H9 (cell line): ENCODE measurements around the gene PCARE. TPM values are rescaled to one million over a fixed set of nuclear protein-coding genes. Genes with fewer than 3 reads are reported as not detected.

Experiments
- DNase-seq: peaks from one replicate; pipeline ENCODE4 v3.0.0-alpha.2; 2017
- H2AFZ ChIP-seq: one replicate; pipeline ENCODE4 v1.6.1; 2013; ENCODE audit warnings: mild to moderate bottlenecking, low read length, control low read depth, moderate library complexity
- H2AK5ac ChIP-seq: 2 replicates; pipeline ENCODE4 v1.6.1; 2013; ENCODE audit warnings: low read length, control low read depth, mixed read lengths; ENCODE audit not compliant: insufficient read length
- H2BK120ac ChIP-seq: one replicate; pipeline ENCODE4 v1.6.1; 2013; ENCODE audit warnings: low read depth, mild to moderate bottlenecking, low read length, control low read depth, inconsistent platforms; ENCODE audit not compliant: poor library complexity, severe bottlenecking
- H2BK12ac ChIP-seq: 2 replicates; pipeline ENCODE4 v1.6.1; 2013; ENCODE audit warnings: low read length, control low read depth, mixed read lengths, low read depth; ENCODE audit not compliant: insufficient read length
- H2BK15ac ChIP-seq: 2 replicates; pipeline ENCODE4 v1.6.1; 2013; ENCODE audit warnings: low read depth, low read length, control low read depth
- H2BK20ac ChIP-seq: one replicate; pipeline ENCODE4 v1.6.1; 2013; ENCODE audit warnings: low read depth, mild to moderate bottlenecking, low read length, control low read depth, inconsistent platforms; ENCODE audit not compliant: poor library complexity, severe bottlenecking
- H2BK5ac ChIP-seq: 2 replicates; pipeline ENCODE4 v1.6.1; 2013; ENCODE audit warnings: low read length, control low read depth, mixed read lengths; ENCODE audit not compliant: insufficient read length
- H3K14ac ChIP-seq: 2 replicates; pipeline ENCODE4 v1.6.1; 2013; ENCODE audit warnings: low read length, control low read depth; ENCODE audit not compliant: insufficient read depth
- H3K18ac ChIP-seq: 2 replicates; pipeline ENCODE4 v1.6.1; 2013; ENCODE audit warnings: low read depth, mild to moderate bottlenecking, mixed read lengths, low read length, control low read depth; ENCODE audit not compliant: insufficient read length
- H3K23ac ChIP-seq: 2 replicates; pipeline ENCODE4 v1.6.1; 2013; ENCODE audit warnings: low read length, control low read depth, mixed read lengths, low read depth; ENCODE audit not compliant: insufficient read length
- H3K23me2 ChIP-seq: 2 replicates; pipeline ENCODE4 v1.6.1; 2013; ENCODE audit warnings: low read depth, mild to moderate bottlenecking, mixed read lengths, low read length, control low read depth; ENCODE audit not compliant: insufficient read length, poor library complexity, severe bottlenecking
- H3K27ac ChIP-seq: 2 replicates; pipeline ENCODE4 v1.5.1; 2013; ENCODE audit warnings: low read length, control low read depth, mixed read lengths, low read depth; ENCODE audit not compliant: insufficient read length
- H3K27me3 ChIP-seq: 2 replicates; pipeline ENCODE4 v1.6.1; 2013; ENCODE audit warnings: low read length, control low read depth, inconsistent platforms; ENCODE audit not compliant: insufficient read depth
- H3K4ac ChIP-seq: 2 replicates; pipeline ENCODE4 v1.6.1; 2013; ENCODE audit warnings: low read depth, mild to moderate bottlenecking, control low read depth, inconsistent platforms, low read length, moderate library complexity
- H3K4me1 ChIP-seq: 2 replicates; pipeline ENCODE4 v1.6.1; 2013; ENCODE audit warnings: low read length, control low read depth, inconsistent platforms; ENCODE audit not compliant: insufficient read depth
- H3K4me2 ChIP-seq: 2 replicates; pipeline ENCODE4 v1.6.1; 2013; ENCODE audit warnings: low read length, control low read depth, mixed read lengths; ENCODE audit not compliant: insufficient read length, insufficient read depth
- H3K56ac ChIP-seq: 2 replicates; pipeline ENCODE4 v1.6.1; 2013; ENCODE audit warnings: low read depth, mild to moderate bottlenecking, mixed read lengths, low read length, control low read depth; ENCODE audit not compliant: insufficient read length
- H3K79me1 ChIP-seq: 2 replicates; pipeline ENCODE4 v1.6.1; 2013; ENCODE audit warnings: low read depth, mild to moderate bottlenecking, moderate library complexity, low read length, control low read depth, inconsistent platforms; ENCODE audit not compliant: insufficient read depth, poor library complexity, severe bottlenecking
- H3K79me2 ChIP-seq: 2 replicates; pipeline ENCODE4 v1.6.1; 2013; ENCODE audit warnings: low read length, control low read depth, inconsistent platforms; ENCODE audit not compliant: insufficient read depth
- H3K9ac ChIP-seq: 2 replicates; pipeline ENCODE4 v1.6.1; 2013; ENCODE audit warnings: low read length, control low read depth, mixed read lengths; ENCODE audit not compliant: insufficient read length; ENCODE audit errors: extremely low read depth
- H3K9me3 ChIP-seq: one replicate; pipeline ENCODE4 v1.6.1; 2013; ENCODE audit warnings: low read depth, low read length, inconsistent platforms; ENCODE audit not compliant: control insufficient read depth
- H3T11ph ChIP-seq: one replicate; pipeline ENCODE4 v1.6.1; 2013; ENCODE audit warnings: mild to moderate bottlenecking, low read length, control low read depth, inconsistent platforms
- H4K20me1 ChIP-seq: one replicate; pipeline ENCODE4 v1.6.1; 2013; ENCODE audit not compliant: control insufficient read depth, insufficient read length, insufficient read depth
- H4K5ac ChIP-seq: 2 replicates; pipeline ENCODE4 v1.6.1; 2013; ENCODE audit warnings: low read depth, mild to moderate bottlenecking, mixed read lengths, low read length, control low read depth; ENCODE audit not compliant: insufficient read length
- H4K8ac ChIP-seq: replicated peaks from 2 replicates; pipeline ENCODE4 v1.6.1; 2013; ENCODE audit warnings: low read length, control low read depth, mixed read lengths, low read depth; ENCODE audit not compliant: insufficient read length
- H4K91ac ChIP-seq: 2 replicates; pipeline ENCODE4 v1.6.1; 2013; ENCODE audit warnings: low read depth, mild to moderate bottlenecking, moderate library complexity, mixed read lengths, low read length, control low read depth; ENCODE audit not compliant: insufficient read length
- H3K27ac Mint-ChIP-seq, 3 experiments: 2 replicates in 2 of 3; 3 replicates in 1 of 3; pipeline ENCODE4 v1.8.0; 2020 to 2021; ENCODE audit warnings: mixed read lengths in 3 of 3, mild to moderate bottlenecking in 1 of 3, moderate library complexity in 1 of 3
- H3K27me3 Mint-ChIP-seq: 2 replicates; pipeline ENCODE4 v1.8.0; 2021; ENCODE audit warnings: low read depth, mild to moderate bottlenecking, moderate library complexity, mixed read lengths
- H3K36me3 Mint-ChIP-seq, 3 experiments: 2 replicates in 2 of 3; 3 replicates in 1 of 3; pipeline ENCODE4 v1.8.0; 2020 to 2021; ENCODE audit warnings: low read depth in 3 of 3, mixed read lengths in 3 of 3; ENCODE audit not compliant: insufficient read depth in 1 of 3
- H3K4me1 Mint-ChIP-seq, 2 experiments: 2 replicates each; pipeline ENCODE4 v1.8.0; 2020; ENCODE audit warnings: mixed read lengths in 2 of 2
- H3K4me3 Mint-ChIP-seq, 2 experiments: 2 replicates in 1 of 2; 3 replicates in 1 of 2; pipeline ENCODE4 v1.8.0; 2020 to 2021; ENCODE audit warnings: mild to moderate bottlenecking in 2 of 2, mixed read lengths in 2 of 2, moderate library complexity in 1 of 2
- H3K9me3 Mint-ChIP-seq, 2 experiments: 2 replicates in 1 of 2; 3 replicates in 1 of 2; pipeline ENCODE4 v1.8.0; 2020; ENCODE audit warnings: mild to moderate bottlenecking in 2 of 2, mixed read lengths in 2 of 2, moderate library complexity in 1 of 2
- WGBS: extraction: QIAGEN DNeasy Blood & Tissue Kit; methylation state at CpG from one replicate; pipeline ENCODE4 v1.1.7; 2013; ENCODE audit warnings: missing lambda C conversion rate, low lambda C conversion rate, mixed read lengths; ENCODE audit not compliant: insufficient read length; ENCODE audit errors: extremely low coverage; 5-methylcytosine and 5-hydroxymethylcytosine counted together
- total RNA-seq: library from RNA; stranded (reverse); gene quantifications from 2 replicates; pipeline ENCODE4 v1.2.1, GENCODE V29; 2021
- TF ChIP-seq, protein P1 (sequence below): fragments of 200-600 bp; sonication (generic); conservative IDR thresholded peaks from 3 replicates; pipeline ENCODE4 v1.8.0; 2021; ENCODE audit warnings: antibody characterized with exemption, mild to moderate bottlenecking

The PCARE gene
- total RNA-seq, 1 experiment from 2014 or later: not detected

DNA sequence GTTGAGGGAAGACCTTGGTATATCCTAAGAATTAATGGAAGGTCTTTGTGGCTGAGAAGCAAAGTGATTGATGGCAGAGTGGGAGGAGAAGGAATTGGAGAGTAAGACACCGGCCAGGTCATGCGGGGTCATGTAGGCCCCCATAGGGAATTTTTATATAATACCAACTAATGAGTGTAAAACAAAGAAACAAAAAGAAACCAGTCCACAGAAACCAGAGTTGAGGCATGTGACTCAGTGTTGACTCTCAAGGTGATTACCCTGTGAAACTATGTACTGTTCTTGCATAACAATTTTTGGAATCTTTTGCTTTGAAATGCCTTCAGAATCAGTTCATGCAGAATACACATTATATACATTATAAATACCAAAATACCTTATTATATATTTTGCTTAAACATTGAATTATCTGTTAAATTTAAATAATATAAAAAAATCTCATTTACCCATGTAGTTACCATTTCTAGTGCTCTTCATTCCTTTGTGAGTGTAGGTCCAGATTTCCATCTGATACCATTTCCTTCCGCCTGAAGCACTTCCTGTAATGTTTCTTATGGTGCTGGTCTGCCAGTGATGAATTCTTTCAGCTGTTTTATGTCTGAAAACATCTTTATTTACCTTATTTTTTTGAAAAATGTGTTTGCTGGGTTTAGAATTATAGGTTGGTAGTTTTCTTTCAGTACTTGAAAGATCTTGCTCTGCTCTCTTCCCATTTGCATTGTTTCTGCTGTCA lies 49.5 kb upstream of the PCARE start:
- Histone ChIP-seq H2BK5ac (no peak overlapping the region), H4K8ac (no peak overlapping the region), H3K4me2 (no peak overlapping the region), H2BK20ac (no peak overlapping the region), H3K23me2 (no peaks in the 10 kb centered on the region), H3K4me1 (no peaks in the 10 kb centered on the region), H2BK120ac (no peak overlapping the region), H4K5ac (no peak overlapping the region), H3K23ac (no peak overlapping the region), H3K27ac (no peak overlapping the region), H2BK12ac (no peak overlapping the region), H3K79me2 (no peaks in the 10 kb centered on the region), H3T11ph (no peak overlapping the region), H4K91ac (no peak overlapping the region), H2AFZ (no peak overlapping the region), H3K56ac (no peak overlapping the region), H2BK15ac (no peak overlapping the region), H3K4ac (no peak overlapping the region), H4K20me1 (no peaks in the 10 kb centered on the region), H2AK5ac (no peak overlapping the region), H3K27me3 (no peaks in the 10 kb centered on the region), H3K14ac (no peak overlapping the region), H3K18ac (no peak overlapping the region), H3K9me3 (no peaks in the 10 kb centered on the region), H3K9ac (no peak overlapping the region), H3K79me1 (no peaks in the 10 kb centered on the region)
- Mint-ChIP-seq H3K4me3 (no peak overlapping the region), H3K36me3 (peaks cover 3 to 15% (median 5%) of the 10 kb centered on the region in 3 experiments; a peak in 3 of 7 replicates), H3K9me3 (peaks cover 4 to 7% of the 10 kb centered on the region in 2 experiments; a peak in 4 of 5 replicates), H3K27ac (no peak overlapping the region), H3K27me3 (peaks cover 19% of the 10 kb centered on the region), H3K4me1 (peaks cover 0 to 5% of the 10 kb centered on the region in 2 experiments; a peak in 1 of 4 replicates)
- no CpG with 5 or more reads among the region's 3 CpGs for WGBS
- no peak for DNase-seq
- TF ChIP-seq, protein P1, sequence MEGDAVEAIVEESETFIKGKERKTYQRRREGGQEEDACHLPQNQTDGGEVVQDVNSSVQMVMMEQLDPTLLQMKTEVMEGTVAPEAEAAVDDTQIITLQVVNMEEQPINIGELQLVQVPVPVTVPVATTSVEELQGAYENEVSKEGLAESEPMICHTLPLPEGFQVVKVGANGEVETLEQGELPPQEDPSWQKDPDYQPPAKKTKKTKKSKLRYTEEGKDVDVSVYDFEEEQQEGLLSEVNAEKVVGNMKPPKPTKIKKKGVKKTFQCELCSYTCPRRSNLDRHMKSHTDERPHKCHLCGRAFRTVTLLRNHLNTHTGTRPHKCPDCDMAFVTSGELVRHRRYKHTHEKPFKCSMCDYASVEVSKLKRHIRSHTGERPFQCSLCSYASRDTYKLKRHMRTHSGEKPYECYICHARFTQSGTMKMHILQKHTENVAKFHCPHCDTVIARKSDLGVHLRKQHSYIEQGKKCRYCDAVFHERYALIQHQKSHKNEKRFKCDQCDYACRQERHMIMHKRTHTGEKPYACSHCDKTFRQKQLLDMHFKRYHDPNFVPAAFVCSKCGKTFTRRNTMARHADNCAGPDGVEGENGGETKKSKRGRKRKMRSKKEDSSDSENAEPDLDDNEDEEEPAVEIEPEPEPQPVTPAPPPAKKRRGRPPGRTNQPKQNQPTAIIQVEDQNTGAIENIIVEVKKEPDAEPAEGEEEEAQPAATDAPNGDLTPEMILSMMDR: no peak
